HG02938 (cell line): ENCODE data around the gene NEURL1.

Experiments used
- ATAC-seq: cut with Tn5 transposase; IDR thresholded peaks from one replicate; pipeline ENCODE4 v1.9.1; 2021; ENCODE audit warnings: mild to moderate bottlenecking, moderate library complexity; ENCODE audit not compliant: unreplicated experiment

NEURL1 gene

DNA sequence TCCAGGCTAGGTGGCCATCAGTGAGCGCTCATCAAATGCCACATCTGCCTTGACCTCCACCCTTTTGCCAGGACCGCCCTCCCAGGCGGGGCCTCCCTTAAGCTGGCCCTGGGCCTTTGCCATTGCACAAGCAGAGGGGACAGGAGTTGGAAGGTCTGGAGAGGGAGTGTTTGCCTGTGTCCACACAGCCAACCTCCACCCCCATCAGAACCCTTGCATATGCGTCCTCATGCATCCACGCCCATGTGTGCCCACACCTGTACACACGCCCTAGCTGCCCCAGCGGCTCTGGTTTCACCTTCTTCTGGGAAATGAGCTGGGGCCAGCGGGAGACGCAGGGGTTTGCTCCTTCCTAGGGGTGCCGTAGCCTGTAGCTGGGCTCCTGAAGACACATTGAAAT lies 64.0 kb downstream of the NEURL1 start:
- no peak for ATAC-seq

DNA sequence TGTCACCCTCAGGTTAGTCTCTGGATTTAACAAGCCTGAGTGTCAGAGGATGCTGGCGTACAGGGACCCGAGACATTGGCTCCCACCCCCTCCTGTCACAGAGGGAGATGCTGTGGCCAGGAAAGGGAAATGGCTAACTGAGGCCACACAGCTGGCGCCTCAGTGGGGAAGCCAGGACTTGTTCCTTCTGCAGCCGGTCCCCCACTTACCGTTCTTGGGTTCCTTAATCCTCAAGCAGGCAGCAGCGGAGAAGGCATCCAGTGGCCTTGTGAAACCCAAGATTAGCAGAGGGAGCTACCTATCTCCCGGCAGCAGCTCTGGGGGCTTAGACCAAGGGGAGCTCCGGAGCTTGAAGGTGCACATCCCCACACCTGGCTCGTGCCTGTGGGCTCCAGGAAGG lies 65.4 kb downstream of the NEURL1 start:
- ATAC-seq: no peak

DNA sequence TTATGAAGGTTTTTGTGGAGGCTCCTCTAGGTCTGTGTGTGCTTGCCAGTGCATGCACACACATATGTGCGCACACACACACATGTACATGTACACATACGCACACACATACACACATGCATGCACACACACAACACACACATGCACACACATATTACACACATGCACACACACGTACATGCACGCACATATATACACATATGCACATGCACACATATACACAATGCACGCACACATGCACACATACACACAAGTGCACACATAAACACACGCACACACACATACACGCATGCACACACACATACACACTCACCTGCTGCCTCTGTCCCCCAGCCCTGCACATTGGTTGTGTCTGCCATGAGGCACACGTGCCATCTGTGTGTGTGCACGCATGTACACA lies 66.3 kb downstream of the NEURL1 start:
- ATAC-seq: no peak

DNA sequence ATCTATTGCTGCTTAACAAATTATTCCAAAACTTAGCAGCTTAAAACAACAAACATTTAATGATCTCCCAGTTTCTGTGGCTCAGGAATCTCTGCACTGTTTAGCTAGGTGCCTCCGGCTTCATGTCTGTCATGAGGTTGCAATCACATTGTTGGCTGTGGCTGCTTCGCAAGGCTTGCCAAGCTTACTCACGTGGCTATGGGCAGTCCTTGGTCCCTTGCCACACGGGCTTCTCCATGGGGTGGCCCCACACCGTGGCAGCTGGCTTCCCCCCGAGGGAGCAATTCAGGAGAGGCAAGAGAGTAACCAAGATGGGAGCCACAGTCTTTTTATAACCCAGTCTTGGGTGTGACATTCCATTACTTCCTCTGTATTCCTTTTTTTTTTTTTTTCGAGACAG lies 67.4 kb downstream of the NEURL1 start:
- no peak for ATAC-seq

DNA sequence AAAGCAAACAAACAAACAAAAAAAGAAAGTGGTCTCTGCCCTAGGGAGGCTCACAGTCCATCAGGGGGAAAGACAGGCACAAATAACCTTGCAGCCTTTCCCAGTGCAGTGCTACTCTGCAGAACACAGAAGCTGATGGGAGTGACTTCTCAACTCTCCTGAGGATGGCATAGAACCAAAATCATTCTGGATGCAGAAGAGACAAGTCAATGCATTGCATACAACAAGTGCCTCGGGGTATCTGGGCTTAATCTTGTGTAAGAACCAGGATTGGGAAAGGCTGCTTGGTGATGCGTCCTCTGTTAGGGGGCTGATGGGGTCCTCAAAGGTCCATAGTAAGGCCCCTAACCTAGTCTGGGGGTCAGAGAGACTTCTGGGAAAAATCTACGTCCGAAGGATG lies 68.9 kb downstream of the NEURL1 start:
- no peak for ATAC-seq

DNA sequence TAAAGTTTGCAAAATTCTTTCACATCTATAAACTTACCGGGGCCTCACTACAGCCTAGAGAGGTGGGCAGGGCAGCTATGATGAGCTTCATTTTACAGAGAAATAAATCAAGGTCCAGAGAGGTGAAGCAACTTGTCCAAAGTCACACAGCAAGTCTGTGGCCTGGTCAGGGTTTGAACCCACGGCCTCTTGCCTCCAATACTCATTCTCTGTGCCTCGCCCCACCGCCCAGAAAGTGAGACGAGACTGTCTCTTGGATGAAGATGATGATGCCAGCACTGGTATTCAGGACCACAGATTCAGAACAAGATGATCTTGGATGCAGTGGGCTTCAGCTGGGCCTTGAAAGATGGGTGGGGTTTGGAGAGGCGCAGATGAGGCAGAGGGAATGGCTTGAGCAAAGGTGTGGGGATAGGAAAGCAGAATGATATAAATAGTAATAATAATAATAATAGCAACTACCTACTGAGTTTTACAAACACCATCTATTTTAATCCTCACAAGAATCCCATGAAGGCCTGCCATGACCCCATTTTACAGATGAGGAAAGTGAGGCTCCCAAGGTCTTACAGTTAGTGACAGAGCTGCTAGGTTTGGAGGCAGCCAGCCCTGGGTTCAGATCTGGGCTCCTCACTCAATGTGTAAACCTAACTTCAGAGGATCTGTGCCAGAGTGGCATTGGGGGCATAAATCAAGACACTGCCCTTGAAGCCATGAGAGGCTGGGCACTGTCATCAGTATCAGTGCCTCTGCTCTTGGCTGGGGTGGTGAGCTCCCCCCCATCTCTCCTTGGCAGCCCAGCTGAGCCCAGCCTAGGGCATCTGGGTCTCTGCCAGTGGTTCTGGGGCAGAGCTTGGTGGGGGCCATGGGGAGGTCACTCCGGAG lies 70.0 kb downstream of the NEURL1 start:
- ATAC-seq: no peak

DNA sequence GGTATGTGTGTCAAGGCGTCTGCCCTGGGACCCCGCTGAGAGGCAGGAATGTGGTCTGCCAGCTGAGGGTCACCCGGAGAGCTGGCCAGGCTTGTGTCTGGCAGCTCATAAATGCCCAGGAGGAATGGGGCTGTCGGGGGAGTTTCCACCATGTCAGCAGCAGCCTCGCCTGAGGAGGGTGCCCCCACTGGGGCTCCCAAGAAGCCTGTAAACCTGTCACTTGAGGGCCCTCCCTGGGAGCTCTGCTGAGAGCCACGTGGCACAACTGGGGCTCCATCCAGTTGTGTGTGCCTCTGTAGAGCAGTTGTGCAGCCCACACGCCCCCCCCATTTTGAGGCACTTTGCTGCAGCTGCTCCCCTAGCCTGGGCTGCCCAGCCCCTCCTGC lies 70.6 kb downstream of the NEURL1 start:
- ATAC-seq: no peak

DNA sequence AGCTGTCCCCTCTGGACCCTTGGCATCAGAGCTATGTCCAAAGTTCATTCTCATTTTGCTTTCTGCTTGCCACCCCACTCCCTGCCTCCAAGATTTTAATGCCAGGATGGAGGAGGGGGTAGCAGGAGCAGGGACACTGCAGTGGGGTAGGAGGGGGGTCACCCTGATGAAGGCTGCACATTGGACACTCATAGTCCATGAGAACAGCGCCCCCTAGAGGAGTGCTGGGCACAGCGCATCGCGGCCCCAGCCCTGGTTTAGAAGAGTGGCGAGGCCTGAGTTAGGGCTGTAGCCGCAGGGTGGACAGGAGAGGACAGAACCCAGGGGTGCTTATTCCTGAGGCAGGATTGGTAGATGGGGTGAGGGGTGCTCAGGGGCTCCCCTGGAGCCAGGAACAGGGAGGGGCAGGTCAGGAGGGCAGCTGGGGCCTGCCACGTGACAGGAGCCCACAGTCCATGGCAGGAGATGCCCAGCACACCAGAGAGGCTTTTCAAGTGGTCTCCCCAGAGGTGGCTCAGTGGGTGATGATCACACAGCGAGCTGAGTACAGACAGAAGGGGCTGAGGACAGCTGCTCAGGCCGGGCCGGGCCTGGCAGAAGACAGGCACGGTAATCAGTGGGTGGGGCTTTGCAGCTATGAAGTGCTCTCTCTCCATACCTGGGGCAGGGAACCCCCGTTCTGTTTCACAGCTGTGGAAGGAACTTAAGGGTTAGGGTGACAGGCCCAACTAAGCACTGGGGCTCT lies 71.4 kb downstream of the NEURL1 start:
- ATAC-seq: no peak

DNA sequence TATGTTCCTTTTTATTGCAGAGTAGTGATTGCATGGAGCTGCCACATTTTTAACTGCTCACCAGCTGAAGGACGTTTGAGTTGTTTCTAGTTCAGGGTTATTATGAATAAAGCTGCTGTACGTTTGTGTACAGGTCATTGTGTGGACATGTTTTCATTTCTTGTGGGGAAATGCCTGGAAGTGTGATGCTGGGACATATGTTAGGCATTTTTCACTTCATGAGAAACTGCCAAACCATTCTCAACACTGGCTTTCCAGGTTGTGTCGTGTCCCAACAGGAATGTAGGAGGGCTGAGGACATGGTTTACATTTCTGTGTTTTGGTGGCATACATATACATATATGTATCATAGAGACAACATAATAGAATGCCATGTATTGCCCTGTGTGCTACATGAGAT lies 73.0 kb downstream of the NEURL1 start:
- no peak for ATAC-seq

DNA sequence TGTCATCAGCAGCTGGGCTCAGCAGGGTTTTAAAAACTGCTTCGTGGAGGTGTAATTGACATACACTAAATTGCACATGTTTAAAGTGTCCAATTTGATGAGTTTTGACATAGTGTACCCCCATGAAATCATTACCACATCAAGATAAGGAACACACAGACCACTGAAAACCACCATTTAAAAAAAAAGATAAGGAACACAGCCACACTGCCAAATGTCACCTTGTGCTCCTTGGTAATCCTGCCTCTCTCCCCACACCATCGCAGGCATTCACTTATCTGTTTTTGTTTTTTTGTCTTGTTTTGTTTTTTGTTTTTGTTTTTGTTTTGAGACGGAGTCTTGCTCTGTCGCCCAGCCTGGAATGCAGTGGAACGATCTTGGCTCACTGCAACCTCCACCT lies 75.0 kb downstream of the NEURL1 start:
- ATAC-seq: no peak

DNA sequence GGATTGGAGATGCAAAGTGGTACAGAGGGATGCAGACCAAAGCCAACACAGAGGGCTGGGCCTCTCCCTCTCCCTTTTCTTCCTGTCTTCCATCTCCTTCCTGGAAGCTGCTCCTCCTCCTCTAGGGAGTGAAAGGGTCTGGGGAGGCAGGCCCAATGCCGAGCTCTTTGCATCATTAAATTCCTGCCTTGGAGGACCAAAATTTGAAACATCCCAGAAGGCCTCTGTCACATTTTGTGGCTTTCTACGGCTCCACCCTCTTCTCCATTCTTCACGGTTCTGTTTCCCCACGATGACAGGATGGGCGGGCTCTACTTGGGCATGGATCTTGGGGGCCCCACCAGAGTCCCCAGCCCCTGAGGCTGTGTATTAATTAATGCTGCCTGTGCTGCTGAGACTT lies 76.4 kb downstream of the NEURL1 start:
- no peak for ATAC-seq

DNA sequence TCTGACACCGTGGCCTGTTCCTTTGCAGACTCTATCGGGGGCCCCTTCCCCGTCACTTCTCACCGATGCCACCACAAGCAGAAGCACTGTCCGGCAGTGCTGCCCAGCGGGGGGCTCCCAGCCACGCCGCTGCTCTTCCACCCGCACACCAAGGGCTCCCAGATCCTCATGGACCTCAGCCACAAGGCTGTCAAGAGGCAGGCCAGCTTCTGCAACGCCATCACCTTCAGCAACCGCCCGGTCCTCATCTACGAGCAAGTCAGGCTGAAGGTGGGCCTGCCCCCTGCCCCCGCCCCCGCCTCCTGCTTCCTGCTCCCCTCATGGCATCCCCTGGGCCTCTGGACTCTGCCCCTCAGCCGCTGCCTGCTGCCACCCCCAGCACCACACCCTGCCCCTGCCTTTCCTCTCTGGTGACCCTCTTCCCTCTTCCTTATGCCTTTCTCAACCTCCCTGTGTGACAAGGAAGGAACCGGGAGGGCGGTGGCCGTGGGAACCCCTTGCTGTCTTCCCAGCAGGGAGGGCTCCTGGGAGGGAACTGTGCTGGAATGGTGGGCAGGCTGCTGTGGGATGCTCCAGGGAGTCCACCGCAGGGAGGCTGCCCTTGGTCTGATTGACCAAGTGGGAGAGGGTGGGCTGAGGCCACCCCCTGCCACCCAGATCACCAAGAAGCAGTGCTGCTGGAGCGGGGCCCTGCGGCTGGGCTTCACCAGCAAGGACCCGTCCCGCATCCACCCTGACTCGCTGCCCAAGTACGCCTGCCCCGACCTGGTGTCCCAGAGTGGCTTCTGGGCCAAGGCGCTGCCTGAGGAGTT lies 77.5 kb downstream of the NEURL1 start:
- ATAC-seq: no peak

DNA sequence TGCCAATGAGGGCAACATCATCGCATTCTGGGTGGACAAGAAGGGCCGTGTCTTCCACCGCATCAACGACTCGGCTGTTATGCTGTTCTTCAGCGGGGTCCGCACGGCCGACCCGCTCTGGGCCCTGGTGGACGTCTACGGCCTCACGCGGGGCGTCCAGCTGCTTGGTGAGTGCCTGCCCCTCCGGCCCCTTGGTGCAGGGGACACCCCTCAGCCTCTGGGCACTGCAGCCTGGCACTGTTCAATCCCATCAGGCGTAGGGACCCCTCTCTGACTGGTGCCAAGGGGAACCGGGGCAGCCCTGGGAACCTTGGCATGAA lies 78.1 kb downstream of the NEURL1 start:
- ATAC-seq: no peak

DNA sequence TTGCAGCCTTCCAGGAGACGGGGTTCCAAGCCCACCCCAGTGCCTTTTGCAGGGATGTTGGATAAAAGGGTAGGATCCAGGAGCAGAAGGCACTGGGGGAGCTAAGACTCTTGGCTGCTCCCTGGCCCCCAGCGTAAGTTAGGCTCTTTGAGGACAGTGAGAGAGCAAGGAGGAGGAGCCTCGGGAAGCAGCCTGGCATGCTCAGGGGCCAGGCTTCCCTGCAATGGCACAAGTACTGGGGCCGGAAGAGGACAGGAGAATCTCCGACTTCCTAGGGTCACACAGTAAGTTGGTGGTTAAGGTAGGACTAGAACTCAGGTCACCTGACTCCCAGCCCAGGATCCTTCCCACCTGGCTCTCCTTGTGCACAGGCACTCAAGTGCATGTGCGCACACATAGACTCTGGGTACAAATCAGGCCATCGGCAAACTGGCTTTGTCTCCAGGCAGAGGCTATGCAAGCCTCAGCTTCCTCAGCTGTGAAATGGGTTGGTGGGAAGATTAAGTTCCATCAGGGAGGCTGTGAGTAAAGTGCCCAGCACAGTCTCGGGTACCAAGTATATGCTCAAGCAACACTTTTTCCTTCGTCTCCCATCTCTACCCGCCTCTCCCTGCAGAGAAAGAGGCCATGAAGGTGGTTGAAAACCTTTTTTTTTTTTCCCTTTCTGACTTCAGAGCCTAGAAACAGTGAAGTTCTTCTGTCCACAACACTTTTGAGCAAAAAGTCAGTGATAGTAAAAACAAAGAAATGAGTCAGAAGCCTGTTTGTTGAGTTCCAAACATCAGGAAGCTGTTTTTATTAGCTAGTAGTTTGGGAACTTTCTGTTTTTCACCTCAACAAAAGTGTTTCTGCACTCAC lies 79.1 kb downstream of the NEURL1 start:
- no peak for ATAC-seq

DNA sequence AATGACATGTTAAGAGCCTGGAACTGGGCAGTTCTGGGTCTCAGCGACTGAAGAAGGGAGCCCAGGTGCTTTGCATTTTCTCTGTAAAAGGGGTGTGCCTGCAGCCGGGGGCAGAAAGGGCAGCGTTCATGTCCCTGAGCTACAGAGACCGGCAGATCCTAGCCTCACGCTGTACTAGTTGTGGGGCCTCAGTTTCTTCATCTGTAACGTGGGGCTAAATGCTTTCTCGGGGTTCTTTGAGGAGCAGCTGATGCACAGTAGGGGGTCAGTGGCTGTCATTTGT lies 79.6 kb downstream of the NEURL1 start:
- ATAC-seq: no peak

DNA sequence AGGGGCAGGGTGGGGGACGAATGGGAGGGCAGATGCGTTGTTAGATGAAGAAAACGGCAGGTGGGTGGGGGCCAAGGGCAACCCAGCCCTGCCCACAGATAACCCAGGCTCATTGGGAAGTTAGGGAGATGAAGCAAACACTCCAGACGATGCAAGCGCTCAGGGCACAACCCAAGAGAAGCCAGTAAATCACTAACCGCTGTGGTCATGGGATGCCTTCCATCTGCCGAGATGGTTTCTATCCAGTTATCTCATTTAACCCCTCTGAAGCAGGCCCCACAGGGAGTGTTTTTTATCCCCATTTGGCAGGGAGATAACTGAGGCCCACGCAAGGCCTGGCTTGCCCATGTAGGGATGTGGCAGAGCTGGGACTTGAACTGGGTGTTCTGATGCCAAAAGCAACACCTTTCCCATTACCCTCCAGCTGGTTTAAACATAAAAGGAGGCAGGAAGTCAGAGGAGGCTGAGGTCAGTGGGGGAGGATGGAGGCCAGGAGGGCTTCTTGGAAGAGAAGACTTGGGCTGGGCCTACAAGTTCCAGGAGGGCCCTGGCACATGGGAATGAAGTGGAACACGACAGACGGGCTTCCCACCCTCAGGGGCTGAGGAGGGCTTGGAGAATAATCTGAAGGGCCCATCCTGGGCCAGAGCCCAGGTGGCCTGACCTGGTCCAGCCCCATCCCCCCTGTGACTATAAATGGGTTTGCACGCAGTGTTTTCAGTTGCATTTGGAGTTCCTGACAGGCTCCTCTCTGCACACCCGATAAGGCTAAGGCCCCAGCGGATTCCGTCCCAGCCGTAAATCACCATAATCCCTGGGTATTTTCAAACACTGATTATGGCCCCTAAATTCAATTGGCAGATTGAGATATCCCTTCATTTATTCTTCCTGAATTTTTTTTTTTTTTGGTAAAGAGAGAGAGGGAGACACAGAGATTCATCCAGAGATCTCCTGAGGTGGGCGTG lies 80.9 kb downstream of the NEURL1 start:
- ATAC-seq: no peak

DNA sequence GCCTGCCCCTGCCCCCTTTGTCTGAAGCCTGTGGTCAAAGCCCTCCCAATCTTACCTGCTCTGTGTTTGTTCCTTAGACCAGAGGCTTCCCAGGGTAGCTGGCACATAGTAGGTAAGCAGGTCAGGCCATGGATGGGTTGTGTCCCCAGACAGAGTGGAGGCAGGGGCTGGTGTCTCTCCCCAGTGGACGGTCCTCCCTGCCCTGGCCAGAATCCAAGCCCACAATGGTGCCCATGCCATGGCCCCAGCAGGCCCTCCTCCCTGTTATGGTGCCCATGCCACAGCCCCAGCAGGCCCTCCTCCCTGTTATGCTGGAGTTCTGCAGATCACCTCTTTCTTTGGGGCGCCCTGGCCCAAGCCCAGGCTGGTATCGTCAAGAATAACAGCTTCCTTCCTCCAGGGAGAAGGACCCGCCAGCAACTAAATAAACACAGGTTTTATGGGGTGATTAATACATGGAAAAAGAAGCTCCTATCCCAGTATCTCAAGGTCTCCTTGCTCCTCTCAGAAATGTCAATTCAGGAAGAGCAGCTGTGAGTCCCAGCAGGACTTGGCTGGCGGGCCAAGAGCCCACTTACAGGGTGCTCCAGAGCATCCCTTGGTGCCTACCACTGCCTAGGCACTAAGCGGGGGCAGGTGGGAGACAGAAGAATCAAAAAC lies 82.0 kb downstream of the NEURL1 start:
- ATAC-seq: no peak

DNA sequence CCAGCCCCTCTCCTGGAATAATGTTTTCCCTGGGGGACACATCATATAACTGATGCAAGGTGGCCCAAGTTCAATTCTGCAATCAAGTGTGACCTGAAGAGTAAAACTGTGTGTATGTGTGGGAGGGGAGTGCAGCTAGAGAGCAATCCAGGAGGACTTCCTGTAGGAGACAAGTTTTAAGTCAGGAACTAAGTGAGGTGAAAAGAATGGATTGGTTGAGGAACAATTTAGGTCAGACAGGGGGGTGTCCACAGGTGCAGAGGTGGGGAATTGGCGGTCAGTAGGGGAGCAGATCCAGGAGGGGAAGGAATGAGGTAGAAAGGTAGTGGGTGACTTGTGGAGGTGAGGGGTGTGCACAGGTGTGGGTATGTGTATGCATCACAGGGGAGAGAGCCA lies 82.6 kb downstream of the NEURL1 start:
- ATAC-seq: no peak

DNA sequence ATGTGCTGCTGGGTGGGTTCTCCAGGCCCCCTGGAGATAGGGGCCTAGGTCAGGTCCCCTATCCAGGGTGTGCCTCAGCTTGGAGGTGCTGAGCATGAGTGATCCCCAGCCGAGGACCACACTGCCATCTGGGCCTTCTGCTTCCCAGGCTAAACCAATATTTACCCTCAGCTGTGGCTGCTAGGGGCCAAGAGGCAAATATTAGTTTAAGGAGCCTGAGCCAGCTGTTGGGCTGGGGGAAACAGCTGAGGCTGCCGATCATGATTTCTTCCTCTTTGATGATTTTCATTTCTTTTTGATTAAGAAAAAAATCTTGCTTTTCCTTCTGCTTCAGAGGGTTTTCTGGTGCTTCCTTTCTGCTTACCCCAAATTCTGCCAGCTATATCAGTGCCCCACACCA lies 83.4 kb downstream of the NEURL1 start:
- ATAC-seq: no peak
